A549 (cell line): Measurements from ENCODE around the gene TCTN3. TPM values are rescaled to one million over a fixed set of nuclear protein-coding genes. Genes with fewer than 3 reads are reported as not detected.
"Not testable (repeated sequence)": the region's sequence is repeated elsewhere in the genome, so short reads cannot be mapped to it uniquely, and the experiment has no call there.

Experiments used
- ATAC-seq, 2 experiments: fragments of 200-7000 bp in 1 of 2; fragments of >200 bp in 1 of 2; cut with Nextera tagmentation in 1 of 2; cut with Tn5 transposase in 1 of 2; 3 replicates each; pipeline versions ENCODE4 v1.8.0 to v1.9.1; 2018 to 2020; ENCODE audit warnings: mild to moderate bottlenecking in 1 of 2, moderate library complexity in 1 of 2
- CTCF ChIA-PET: fragments of 300-600 bp; sonication (Branson Sonifier 250); formaldehyde crosslinking; extraction: SDS; loops from one replicate; lab custom pipeline; 2021; ENCODE audit warnings: antibody characterized with exemption, inconsistent platforms; lab: Yijun Ruan, JAX
- POLR2A ChIA-PET: fragments of 350-600 bp; formaldehyde crosslinking; extraction: SDS; loops from one replicate; lab custom pipeline; 2021; ENCODE audit warnings: antibody characterized with exemption, inconsistent platforms; lab: Yijun Ruan, JAX
- DNase-seq, 2 experiments: peaks; one replicate each; pipeline versions ENCODE4 v3.0.0 to v3.0.0-alpha.2; 2011 to 2016; ENCODE audit warnings: low read depth in 1 of 2, low spot score in 1 of 2
- FAIRE-seq: peaks from 2 replicates; lab custom pipeline; 2011; peaks lifted over from hg19 to GRCh38; lab: Jason Lieb, UNC
- H3K27ac ChIP-seq, 2 experiments: fragments of >200 bp; sonication (Bioruptor Twin); formaldehyde crosslinking; 3 replicates each; pipeline ENCODE4 v1.5.1; 2016 to 2017
- H3K4me1 ChIP-seq: fragments of >200 bp; sonication (Bioruptor Twin); formaldehyde crosslinking; 3 replicates; pipeline ENCODE4 v1.6.1; 2016
- H3K4me2 ChIP-seq: fragments of >200 bp; sonication (Bioruptor Twin); formaldehyde crosslinking; 3 replicates; pipeline ENCODE4 v1.6.1; 2016
- H3K4me3 ChIP-seq: fragments of >200 bp; sonication (Bioruptor Twin); formaldehyde crosslinking; 3 replicates; pipeline ENCODE4 v1.5.1; 2016
- H3K9me3 ChIP-seq: fragments of >200 bp; sonication (Bioruptor Twin); formaldehyde crosslinking; 3 replicates; pipeline ENCODE4 v1.6.1; 2016
- CBX2 ChIP-seq: fragments of 200-600 bp; sonication (generic); IDR thresholded peaks from 2 replicates; pipeline ENCODE4 v1.6.1; 2016; ENCODE audit warnings: low read depth, mild to moderate bottlenecking, borderline replicate concordance
- CBX8 ChIP-seq: fragments of 200-600 bp; sonication (generic); IDR thresholded peaks from 2 replicates; pipeline ENCODE4 v1.6.1; 2016
- CHD4 ChIP-seq: fragments of 200-600 bp; sonication (generic); IDR thresholded peaks from 2 replicates; pipeline ENCODE4 v1.6.1; 2016; ENCODE audit warnings: antibody characterized with exemption, mild to moderate bottlenecking, borderline replicate concordance
- EP300 ChIP-seq, 2 experiments: fragments of >200 bp; sonication (Bioruptor Twin); formaldehyde crosslinking; IDR thresholded peaks; 2 replicates in 1 of 2; 3 replicates in 1 of 2; pipeline ENCODE4 v1.6.1; 2016 to 2017
- ESRRA ChIP-seq: fragments of 150-350 bp; IDR thresholded peaks from 2 replicates; pipeline ENCODE4 v1.6.1; 2014; ENCODE audit warnings: mild to moderate bottlenecking, low read length, borderline replicate concordance
- HEYL ChIP-seq: fragments of 250-450 bp; sonication (Bioruptor Pico); IDR thresholded peaks from 2 replicates; pipeline ENCODE4 v1.8.0; 2021; ENCODE audit warnings: mild to moderate bottlenecking, moderate library complexity
- HOXB13 ChIP-seq: fragments of 250-450 bp; sonication (Bioruptor Pico); IDR thresholded peaks from 2 replicates; pipeline ENCODE4 v1.5.0; 2020; ENCODE audit warnings: low read depth, mild to moderate bottlenecking, moderate library complexity
- KDM5A ChIP-seq: fragments of 200-600 bp; sonication (generic); IDR thresholded peaks from 2 replicates; pipeline ENCODE4 v1.6.1; 2016; ENCODE audit warnings: antibody characterized with exemption, mild to moderate bottlenecking
- MAFK ChIP-seq: fragments of 450-650 bp; IDR thresholded peaks from 2 replicates; pipeline ENCODE4 v1.6.1; 2014; ENCODE audit not compliant: partially characterized antibody
- MAX ChIP-seq: IDR thresholded peaks from 2 replicates; pipeline ENCODE4 v1.6.1; 2012
- NR3C1 ChIP-seq: fragments of >200 bp; sonication (Bioruptor Twin); formaldehyde crosslinking; IDR thresholded peaks from 3 replicates; pipeline ENCODE4 v1.6.1; 2017
- PBX3 ChIP-seq: IDR thresholded peaks from 2 replicates; pipeline ENCODE4 v1.6.1; 2012
- POLR2A ChIP-seq: IDR thresholded peaks from 2 replicates; pipeline ENCODE4 v1.6.1; 2012; ENCODE audit warnings: mild to moderate bottlenecking, low read length
- POLR2AphosphoS2 ChIP-seq: conservative IDR thresholded peaks from 2 replicates; pipeline ENCODE4 v1.6.1; 2012; ENCODE audit warnings: low read length, improper control_type of control experiment, inconsistent platforms
- RCOR1 ChIP-seq: fragments of 150-350 bp; IDR thresholded peaks from 2 replicates; pipeline ENCODE4 v1.6.1; 2014; ENCODE audit warnings: antibody characterized with exemption, low read length, low read depth
- USF2 ChIP-seq: fragments of 450-650 bp; IDR thresholded peaks from 2 replicates; pipeline ENCODE4 v1.6.1; 2014; ENCODE audit warnings: antibody characterized with exemption
- WGBS: methylation state at CpG from one replicate; pipeline ENCODE4 v1.1.6; 2017; ENCODE audit errors: missing lambda C conversion rate; 5-methylcytosine and 5-hydroxymethylcytosine counted together
- polyA plus RNA-seq, 4 experiments: library from polyadenylated mRNA; depleted of rRNA in 3 of 4; stranded (reverse); fragments of >200 nt; fragmentation: RNase III in 1 of 4; extraction: RNeasy Plus Mini Kit Qiagen cat#74134 plus additional on column Dnase treatment in 1 of 4; gene quantifications; 2 replicates in 3 of 4; 3 replicates in 1 of 4; pipeline ENCODE4 v1.2.3, GENCODE V29; 2011 to 2017
- TF ChIP-seq, protein P1 (sequence below): fragments of 150-350 bp; IDR thresholded peaks from 2 replicates; pipeline ENCODE4 v1.6.1; 2014; ENCODE audit warnings: low read depth, mild to moderate bottlenecking, low read length
- TF ChIP-seq, protein P2 (sequence below): fragments of 250-450 bp; sonication (Bioruptor Pico); IDR thresholded peaks from 2 replicates; pipeline ENCODE4 v1.5.0; 2021; ENCODE audit warnings: mild to moderate bottlenecking, moderate library complexity, borderline replicate concordance
- TF ChIP-seq, protein P3 (sequence below): fragments of 200-600 bp; sonication (generic); IDR thresholded peaks from 2 replicates; pipeline ENCODE4 v1.6.1; 2016; ENCODE audit warnings: antibody characterized with exemption, mild to moderate bottlenecking, moderate library complexity

The TCTN3 gene
- polyA plus RNA-seq, 2 of the 4 experiments (the other 2 are of a cell fraction): 36.5 to 55.5 TPM

- H3K4me3 ChIP-seq, FAIRE-seq, ATAC-seq, H3K4me2 ChIP-seq, DNase-seq, H3K9me3 ChIP-seq, POLR2A ChIA-PET, H3K4me1 ChIP-seq, H3K27ac ChIP-seq: not testable (repeated sequence)
- 48% methylated on average over 4 of the region's 4 CpGs for WGBS
- CTCF ChIA-PET: interaction anchor here (2.0 kb wide), 1 partner anchor 29 kb away, joined by 6 read pairs; the partner anchor contains the start of gene TCTN3
Measured at GRCh38 chr10:95722496-95722895, 28.8 kb upstream of the TCTN3 start.

GRCh38 chr10:95720745-95721144 lies 27.0 kb upstream of the TCTN3 start:
- FAIRE-seq, CTCF ChIA-PET, H3K9me3 ChIP-seq, H3K4me2 ChIP-seq, POLR2A ChIA-PET, H3K27ac ChIP-seq, ATAC-seq, H3K4me3 ChIP-seq, H3K4me1 ChIP-seq, DNase-seq: not testable (repeated sequence)
- 38% methylated on average over 7 of the region's 7 CpGs for WGBS

DNA sequence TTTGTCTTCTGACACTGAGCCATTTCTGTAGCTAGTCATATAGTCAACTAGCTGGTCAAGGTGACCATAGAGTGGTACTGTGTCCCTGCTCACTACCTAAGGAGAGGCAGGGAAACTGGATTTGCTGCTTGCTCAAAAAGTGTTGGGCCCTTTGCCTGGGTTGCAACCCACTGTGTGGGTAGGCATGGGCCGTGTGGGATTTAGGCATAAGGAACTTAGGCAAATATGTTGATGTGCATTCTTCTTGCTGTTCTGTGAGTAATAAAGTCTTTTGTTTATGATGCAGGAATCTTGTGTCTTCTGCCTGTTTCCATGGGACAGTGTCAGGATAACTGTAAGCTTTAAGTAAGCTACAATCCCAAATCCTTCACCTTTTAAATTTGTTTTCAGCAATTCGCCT lies 23.1 kb upstream of the TCTN3 start:
- CTCF ChIA-PET: interaction anchor here (1.0 to 1.1 kb wide), 3 partner anchors 11 to 24 kb away, joined by 3 to 4 read pairs (median 3); partner anchors contain the start of gene TCTN3
- 38% methylated on average over 2 of the region's 2 CpGs for WGBS
- FAIRE-seq: no peak
- H3K4me1 ChIP-seq: no peaks in the 10 kb centered on the region
- ATAC-seq: no peak
- TF ChIP-seq HOXB13 (CRISPR knock-in tag) (no peak), MAFK (no peak), CBX8 (no peak), CBX2 (no peak), POLR2A (no peak), MAX (no peak), CHD4 (no peak), PBX3 (no peak), RCOR1 (no peak), KDM5A (no peak), NR3C1 (no peak), POLR2AphosphoS2 (no peak), USF2 (no peak), EP300 (IDR thresholded peaks at IDR 0.05) (no peak), HEYL (CRISPR knock-in tag) (no peak), ESRRA (no peak)
- TF ChIP-seq, protein P1, sequence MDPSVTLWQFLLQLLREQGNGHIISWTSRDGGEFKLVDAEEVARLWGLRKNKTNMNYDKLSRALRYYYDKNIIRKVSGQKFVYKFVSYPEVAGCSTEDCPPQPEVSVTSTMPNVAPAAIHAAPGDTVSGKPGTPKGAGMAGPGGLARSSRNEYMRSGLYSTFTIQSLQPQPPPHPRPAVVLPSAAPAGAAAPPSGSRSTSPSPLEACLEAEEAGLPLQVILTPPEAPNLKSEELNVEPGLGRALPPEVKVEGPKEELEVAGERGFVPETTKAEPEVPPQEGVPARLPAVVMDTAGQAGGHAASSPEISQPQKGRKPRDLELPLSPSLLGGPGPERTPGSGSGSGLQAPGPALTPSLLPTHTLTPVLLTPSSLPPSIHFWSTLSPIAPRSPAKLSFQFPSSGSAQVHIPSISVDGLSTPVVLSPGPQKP: no peak
- TF ChIP-seq, protein P2, sequence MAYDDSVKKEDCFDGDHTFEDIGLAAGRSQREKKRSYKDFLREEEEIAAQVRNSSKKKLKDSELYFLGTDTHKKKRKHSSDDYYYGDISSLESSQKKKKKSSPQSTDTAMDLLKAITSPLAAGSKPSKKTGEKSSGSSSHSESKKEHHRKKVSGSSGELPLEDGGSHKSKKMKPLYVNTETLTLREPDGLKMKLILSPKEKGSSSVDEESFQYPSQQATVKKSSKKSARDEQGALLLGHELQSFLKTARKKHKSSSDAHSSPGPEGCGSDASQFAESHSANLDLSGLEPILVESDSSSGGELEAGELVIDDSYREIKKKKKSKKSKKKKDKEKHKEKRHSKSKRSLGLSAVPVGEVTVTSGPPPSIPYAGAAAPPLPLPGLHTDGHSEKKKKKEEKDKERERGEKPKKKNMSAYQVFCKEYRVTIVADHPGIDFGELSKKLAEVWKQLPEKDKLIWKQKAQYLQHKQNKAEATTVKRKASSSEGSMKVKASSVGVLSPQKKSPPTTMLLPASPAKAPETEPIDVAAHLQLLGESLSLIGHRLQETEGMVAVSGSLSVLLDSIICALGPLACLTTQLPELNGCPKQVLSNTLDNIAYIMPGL (CRISPR knock-in tag): no peak
- TF ChIP-seq, protein P3, sequence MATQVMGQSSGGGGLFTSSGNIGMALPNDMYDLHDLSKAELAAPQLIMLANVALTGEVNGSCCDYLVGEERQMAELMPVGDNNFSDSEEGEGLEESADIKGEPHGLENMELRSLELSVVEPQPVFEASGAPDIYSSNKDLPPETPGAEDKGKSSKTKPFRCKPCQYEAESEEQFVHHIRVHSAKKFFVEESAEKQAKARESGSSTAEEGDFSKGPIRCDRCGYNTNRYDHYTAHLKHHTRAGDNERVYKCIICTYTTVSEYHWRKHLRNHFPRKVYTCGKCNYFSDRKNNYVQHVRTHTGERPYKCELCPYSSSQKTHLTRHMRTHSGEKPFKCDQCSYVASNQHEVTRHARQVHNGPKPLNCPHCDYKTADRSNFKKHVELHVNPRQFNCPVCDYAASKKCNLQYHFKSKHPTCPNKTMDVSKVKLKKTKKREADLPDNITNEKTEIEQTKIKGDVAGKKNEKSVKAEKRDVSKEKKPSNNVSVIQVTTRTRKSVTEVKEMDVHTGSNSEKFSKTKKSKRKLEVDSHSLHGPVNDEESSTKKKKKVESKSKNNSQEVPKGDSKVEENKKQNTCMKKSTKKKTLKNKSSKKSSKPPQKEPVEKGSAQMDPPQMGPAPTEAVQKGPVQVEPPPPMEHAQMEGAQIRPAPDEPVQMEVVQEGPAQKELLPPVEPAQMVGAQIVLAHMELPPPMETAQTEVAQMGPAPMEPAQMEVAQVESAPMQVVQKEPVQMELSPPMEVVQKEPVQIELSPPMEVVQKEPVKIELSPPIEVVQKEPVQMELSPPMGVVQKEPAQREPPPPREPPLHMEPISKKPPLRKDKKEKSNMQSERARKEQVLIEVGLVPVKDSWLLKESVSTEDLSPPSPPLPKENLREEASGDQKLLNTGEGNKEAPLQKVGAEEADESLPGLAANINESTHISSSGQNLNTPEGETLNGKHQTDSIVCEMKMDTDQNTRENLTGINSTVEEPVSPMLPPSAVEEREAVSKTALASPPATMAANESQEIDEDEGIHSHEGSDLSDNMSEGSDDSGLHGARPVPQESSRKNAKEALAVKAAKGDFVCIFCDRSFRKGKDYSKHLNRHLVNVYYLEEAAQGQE: no peak
- TF ChIP-seq, all 56 proteins: peak for 0
- Histone ChIP-seq H3K4me3 (no peak overlapping the region), H3K27ac (no peak overlapping the region), H3K4me2 (no peak overlapping the region), H3K9me3 (no peaks in the 10 kb centered on the region)
- no peak for DNase-seq
- POLR2A ChIA-PET: no interaction called here
